Colonic mucosa (tissue), 4 donors: ENCODE data around the gene TSGA10IP. TPM values are rescaled to one million over a fixed set of nuclear protein-coding genes. Genes with fewer than 3 reads are reported as not detected.

Experiments used
- DNase-seq: peaks from one replicate; pipeline ENCODE4 v3.0.0-alpha.2; 2020
- H3K27ac ChIP-seq: fragments of 200-600 bp; one replicate; pipeline ENCODE4 v1.8.0; 2021
- H3K27me3 ChIP-seq: fragments of 200-600 bp; one replicate; pipeline ENCODE4 v1.8.0; 2021
- H3K36me3 ChIP-seq: fragments of 200-600 bp; one replicate; pipeline ENCODE4 v1.8.0; 2021
- H3K4me1 ChIP-seq: fragments of 200-600 bp; one replicate; pipeline ENCODE4 v1.8.0; 2021; ENCODE audit warnings: mild to moderate bottlenecking
- H3K4me3 ChIP-seq: fragments of 200-600 bp; one replicate; pipeline ENCODE4 v1.8.0; 2021
- H3K9ac ChIP-seq, 2 donors: one replicate each; pipeline ENCODE4 v1.7.0; 2013; ENCODE audit warnings: control low read depth in 2 of 2, low read depth in 2 of 2, low read length in 2 of 2
- H3K9me3 ChIP-seq: fragments of 200-600 bp; one replicate; pipeline ENCODE4 v1.8.0; 2021
- CTCF ChIP-seq: fragments of 200-600 bp; IDR thresholded peaks from one replicate; pipeline ENCODE4 v1.8.0; 2022; ENCODE audit warnings: antibody characterized with exemption, mild to moderate bottlenecking
- intact Hi-C: fragments of 100-400 bp; cut with DNase I; formaldehyde crosslinking; loops from one replicate; pipeline ENCODE4 v1.14.1; 2022
- total RNA-seq, 2 donors: library from RNA; stranded (reverse); fragmentation: NEBNext Ultra II Directional in 1 of 2; extraction: Animal tissue kit (Norgen Biotek cat#: 25700) in 1 of 2; gene quantifications; one replicate each; pipeline ENCODE4 v1.2.1, GENCODE V29; 2021
- donor health status: healthy.
- donor health status: DM: no; HTN: no; CAD: no.
- donor health status: DM: no; HTN: no; CAD: no.

Gene TSGA10IP
- total RNA-seq, 2 donors from 2014 or later = not detected

- Histone ChIP-seq H3K4me3 (no peak overlapping the region), H3K36me3 (no peaks in the 10 kb centered on the region), H3K9me3 (no peaks in the 10 kb centered on the region), H3K27ac (no peak overlapping the region), H3K9ac (no peak overlapping the region), H3K27me3 (peaks cover under 1% of the 10 kb centered on the region), H3K4me1 (peaks cover 3% of the 10 kb centered on the region)
- no peak for DNase-seq
- intact Hi-C loops = no loop called here
- TF ChIP-seq CTCF = no peak
These were observed 61.0 kb downstream of the TSGA10IP start for GRCh38 chr11:66006134-66006890.

- Histone ChIP-seq H3K4me3 (no peak overlapping the region), H3K9me3 (no peaks in the 10 kb centered on the region), H3K4me1 (peaks cover 3% of the 10 kb centered on the region), H3K36me3 (no peaks in the 10 kb centered on the region), H3K27ac (no peak overlapping the region), H3K9ac (no peak overlapping the region), H3K27me3 (peaks cover 5% of the 10 kb centered on the region)
- no peak for DNase-seq
- intact Hi-C loops = no loop called here
- TF ChIP-seq CTCF = no peak
These were observed 61.6 kb downstream of the TSGA10IP start for GRCh38 chr11:66006891-66007176.

DNA sequence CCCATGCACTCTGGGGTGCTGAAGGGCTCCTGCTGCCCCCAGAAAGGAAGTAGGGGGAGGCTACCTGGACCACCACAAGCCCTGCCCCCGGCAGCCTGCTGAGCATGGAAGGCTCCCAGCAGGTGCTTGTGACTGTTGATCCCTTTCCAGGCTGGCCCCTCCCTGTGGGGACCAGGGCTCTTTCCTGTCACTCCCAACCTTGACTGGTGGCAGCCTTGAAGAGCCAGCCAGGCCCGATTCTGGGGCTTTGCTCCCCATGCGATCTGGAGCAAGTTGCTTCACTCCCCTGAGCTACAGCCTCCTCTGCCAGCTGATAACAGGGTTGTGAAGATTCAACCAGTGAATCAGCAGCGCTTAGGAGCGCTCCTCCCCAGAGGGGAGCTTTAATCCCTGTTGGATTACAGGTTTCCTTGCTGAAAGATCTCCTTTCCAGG lies 61.9 kb downstream of the TSGA10IP start:
- TF ChIP-seq CTCF = no peak
- Histone ChIP-seq H3K36me3 (no peaks in the 10 kb centered on the region), H3K4me3 (no peak overlapping the region), H3K9ac (no peak overlapping the region), H3K4me1 (peaks cover 3% of the 10 kb centered on the region), H3K27ac (no peak overlapping the region), H3K27me3 (peaks cover 9% of the 10 kb centered on the region), H3K9me3 (no peaks in the 10 kb centered on the region)
- DNase-seq = no peak
- intact Hi-C loops = no loop called here

- Histone ChIP-seq H3K9ac (no peak overlapping the region), H3K9me3 (no peaks in the 10 kb centered on the region), H3K4me3 (no peak overlapping the region), H3K27ac (no peak overlapping the region), H3K4me1 (peaks cover 3% of the 10 kb centered on the region), H3K36me3 (no peaks in the 10 kb centered on the region), H3K27me3 (peaks cover 15% of the 10 kb centered on the region)
- no peak for DNase-seq
- no peak for TF ChIP-seq CTCF
- intact Hi-C loops = no loop called here
These were observed 62.8 kb downstream of the TSGA10IP start for GRCh38 chr11:66008095-66008467.

- peaks cover 17% of the 10 kb centered on the region for H3K27me3 ChIP-seq
- TF ChIP-seq CTCF = no peak
- no peaks in the 10 kb centered on the region for H3K4me1 ChIP-seq
- intact Hi-C loops = no loop called here
- no peak for DNase-seq
- no peak overlapping the region for H3K4me3 ChIP-seq
- no peak overlapping the region for H3K9ac ChIP-seq
- H3K27ac ChIP-seq = no peak overlapping the region
- no peaks in the 10 kb centered on the region for H3K36me3 ChIP-seq
- H3K9me3 ChIP-seq = no peaks in the 10 kb centered on the region
These were observed 63.3 kb downstream of the TSGA10IP start for GRCh38 chr11:66008468-66009101.

Other genes with a start within 250 kb of the TSGA10IP start
- 10 to 100 TPM; 65.3 to 83.4 TPM for gene KAT5, start 233.2 kb upstream of the TSGA10IP start, total RNA-seq
- gene RNASEH2C, start 224.7 kb upstream of the TSGA10IP start, total RNA-seq = 10 to 100 TPM; 26.1 to 58.1 TPM
- 10 to 100 TPM; 17.6 to 20.1 TPM for gene AP5B1, start 164.5 kb upstream of the TSGA10IP start, total RNA-seq
- gene OVOL1, start 158.4 kb upstream of the TSGA10IP start, total RNA-seq = 10 to 100 TPM; 29.0 to 32.9 TPM
- gene SNX32, start 111.5 kb upstream of the TSGA10IP start, total RNA-seq = 1 to 10 TPM; 1.6 to 1.9 TPM
- gene CFL1, start 87.3 kb upstream of the TSGA10IP start, total RNA-seq = 1,000 to 10,000 TPM; 1,832 to 1,932 TPM
- gene MUS81, start 85.0 kb upstream of the TSGA10IP start, total RNA-seq = 10 to 100 TPM; 47.2 to 62.5 TPM
- gene EFEMP2, start 72.7 kb upstream of the TSGA10IP start, total RNA-seq = 10 to 100 TPM in 1 of 2 donors, 1 to 10 TPM in 1; 9.6 to 22.5 TPM
- gene CTSW, start 65.6 kb upstream of the TSGA10IP start, total RNA-seq = 1 to 10 TPM; 1.2 TPM
- 10 to 100 TPM; 41.9 to 53.5 TPM for gene FIBP, start 57.0 kb upstream of the TSGA10IP start, total RNA-seq
- 10 to 100 TPM; 11.2 to 16.3 TPM for gene CCDC85B, start 54.8 kb upstream of the TSGA10IP start, total RNA-seq
- gene FOSL1, start 45.1 kb upstream of the TSGA10IP start, total RNA-seq = 1 to 10 TPM in 1 of 2 donors, under 1 TPM in 1; 0.84 to 4.2 TPM
- 10 to 100 TPM; 26.6 to 29.0 TPM for gene C11orf68, start 26.4 kb upstream of the TSGA10IP start, total RNA-seq
- 10 to 100 TPM; 53.4 to 91.5 TPM for gene DRAP1, start 26.1 kb upstream of the TSGA10IP start, total RNA-seq
- 10 to 100 TPM; 40.0 to 50.9 TPM for gene SART1, start 16.3 kb downstream of the TSGA10IP start, total RNA-seq
- gene EIF1AD, start 56.7 kb downstream of the TSGA10IP start, total RNA-seq = 10 to 100 TPM; 27.8 to 32.8 TPM
- gene BANF1, start 57.0 kb downstream of the TSGA10IP start, total RNA-seq = 100 to 1,000 TPM; 128 to 231 TPM
- gene CST6, start 66.5 kb downstream of the TSGA10IP start, total RNA-seq = not detected
- gene CATSPER1, start 81.0 kb downstream of the TSGA10IP start, total RNA-seq = under 1 TPM in 1 of 2 donors, not detected in 1; 0.35 TPM
- not detected for gene GAL3ST3, start 103.7 kb downstream of the TSGA10IP start, total RNA-seq
- 100 to 1,000 TPM; 139 to 196 TPM for gene SF3B2, start 106.9 kb downstream of the TSGA10IP start, total RNA-seq
- 10 to 100 TPM; 10.1 to 20.9 TPM for gene PACS1, start 124.8 kb downstream of the TSGA10IP start, total RNA-seq